Body of pancreas (tissue), 4 donors: Measurements from ENCODE around the gene CORIN. TPM values are rescaled to one million over a fixed set of nuclear protein-coding genes. Genes with fewer than 3 reads are reported as not detected.

ENCODE experiments used
- ATAC-seq: fragments of 150-250 bp; one replicate; pipeline ENCODE4 v1.9.1; 2016
- DNase-seq, 4 donors: peaks; one replicate each; pipeline ENCODE4 v3.0.0-alpha.2; 2019
- H3K27ac ChIP-seq, 4 donors: fragments of 200-600 bp; sonication (generic); 1 replicate in 3 of 4; 2 replicates in 1 of 4; pipeline versions ENCODE4 v1.5.1 to v1.6.1; 2016 to 2019; ENCODE audit warnings: mild to moderate bottlenecking in 1 of 4, mixed read lengths in 1 of 4, moderate library complexity in 1 of 4
- H3K27me3 ChIP-seq, 2 donors: fragments of 200-600 bp; sonication (generic); one replicate each; pipeline ENCODE4 v1.6.0; 2016; ENCODE audit warnings: mild to moderate bottlenecking in 1 of 2
- H3K36me3 ChIP-seq, 2 donors: fragments of 200-600 bp; sonication (generic); replicated peaks in 1 of 2; 2 replicates each; pipeline ENCODE4 v1.5.1; 2016; ENCODE audit warnings: low read depth in 2 of 2; ENCODE audit not compliant: insufficient read depth in 1 of 2
- H3K4me1 ChIP-seq: fragments of 200-600 bp; sonication (generic); one replicate; pipeline ENCODE4 v1.6.0; 2016
- H3K4me3 ChIP-seq, 2 donors: fragments of 200-600 bp; sonication (generic); 1 replicate in 1 of 2; 2 replicates in 1 of 2; pipeline ENCODE4 v1.5.1; 2016 to 2019
- H3K9me3 ChIP-seq, 3 donors: fragments of 200-600 bp; sonication (generic); 1 replicate in 2 of 3; 2 replicates in 1 of 3; pipeline ENCODE4 v1.5.1; 2016
- CTCF ChIP-seq, 7 experiments: fragments of 450-650 bp in 4 of 7; fragments of 200-600 bp in 3 of 7; sonication (generic) in 3 of 7; IDR thresholded peaks; one replicate each; pipeline ENCODE4 v1.5.1; 2016 to 2019; ENCODE audit warnings: antibody characterized with exemption in 7 of 7
- POLR2A ChIP-seq, 3 donors: fragments of 450-650 bp; IDR thresholded peaks; one replicate each; pipeline ENCODE4 v1.6.1; 2016; ENCODE audit warnings: antibody characterized with exemption in 3 of 3, mild to moderate bottlenecking in 2 of 3
- WGBS, 2 donors: methylation state at CpG; one replicate each; pipeline ENCODE4 v1.1.5; 2017; 5-methylcytosine and 5-hydroxymethylcytosine counted together
- intact Hi-C: fragments of 100-400 bp; cut with DNase I; formaldehyde crosslinking; loops from one replicate; pipeline ENCODE4 v1.15.1; 2023
- total RNA-seq, 2 donors: library from RNA; depleted of rRNA; stranded (reverse); fragments of >200 nt; gene quantifications; one replicate each; pipeline ENCODE4 v1.1.0, GENCODE V29; 2016

CORIN gene
- total RNA-seq, 2 donors from 2014 or later, result 0.33 to 1.3 TPM

- TF ChIP-seq CTCF (IDR thresholded peaks at IDR 0.05) (no peak), POLR2A (IDR thresholded peaks at IDR 0.05) (no peak)
- no peaks in the 10 kb centered on the region for H3K4me1 ChIP-seq
- 88 to 98% methylated on average over 3 of the region's 3 CpGs for WGBS, 2 donors
- no peak for ATAC-seq
- DNase-seq, result no peak
- no peaks in the 10 kb centered on the region for H3K9me3 ChIP-seq
- H3K27ac ChIP-seq, result no peak overlapping the region
- H3K4me3 ChIP-seq, result no peak overlapping the region
- peaks cover 0 to 24% of the 10 kb centered on the region in 2 donors for H3K36me3 ChIP-seq
- intact Hi-C loops, result no loop called here
- no peaks in the 10 kb centered on the region for H3K27me3 ChIP-seq
Measured at GRCh38 chr4:47873877-47874541, 36.1 kb upstream of the CORIN start.

- no peak overlapping the region for H3K4me3 ChIP-seq
- no peak overlapping the region for H3K27ac ChIP-seq
- H3K36me3 ChIP-seq, result no peaks in the 10 kb centered on the region
- DNase-seq, result no peak
- H3K27me3 ChIP-seq, result no peaks in the 10 kb centered on the region
- no peak for ATAC-seq
- intact Hi-C loops, result no loop called here
- H3K4me1 ChIP-seq, result no peaks in the 10 kb centered on the region
- no peak for TF ChIP-seq CTCF (IDR thresholded peaks at IDR 0.05)
- TF ChIP-seq POLR2A (IDR thresholded peaks at IDR 0.05), result no peak
- WGBS, 2 donors, result 74 to 91% methylated on average over 4 of the region's 4 CpGs
- H3K9me3 ChIP-seq, result no peaks in the 10 kb centered on the region
Measured at GRCh38 chr4:47863486-47863885, 25.6 kb upstream of the CORIN start.

GRCh38 chr4:47862297-47862696 is 24.4 kb upstream of the CORIN start:
- H3K4me1 ChIP-seq, result no peaks in the 10 kb centered on the region
- 90 to 93% methylated on average over 3 of the region's 3 CpGs for WGBS, 2 donors
- ATAC-seq (no peak), DNase-seq (no peak)
- H3K9me3 ChIP-seq, result no peaks in the 10 kb centered on the region
- H3K4me3 ChIP-seq, result no peak overlapping the region
- no peaks in the 10 kb centered on the region for H3K36me3 ChIP-seq
- intact Hi-C loops, result no loop called here
- no peak for TF ChIP-seq CTCF (IDR thresholded peaks at IDR 0.05)
- TF ChIP-seq POLR2A (IDR thresholded peaks at IDR 0.05), result no peak
- H3K27ac ChIP-seq, result no peak overlapping the region
- H3K27me3 ChIP-seq, result no peaks in the 10 kb centered on the region

GRCh38 chr4:47860305-47860704 is 22.4 kb upstream of the CORIN start:
- Histone ChIP-seq H3K27me3 (no peaks in the 10 kb centered on the region), H3K4me1 (no peaks in the 10 kb centered on the region), H3K36me3 (no peaks in the 10 kb centered on the region), H3K9me3 (no peaks in the 10 kb centered on the region), H3K4me3 (no peak overlapping the region), H3K27ac (no peak overlapping the region)
- ATAC-seq (no peak), DNase-seq (no peak)
- no peak for TF ChIP-seq CTCF (IDR thresholded peaks at IDR 0.05)
- TF ChIP-seq POLR2A (IDR thresholded peaks at IDR 0.05), result no peak
- intact Hi-C loops, result no loop called here
- WGBS, 2 donors, result 97 to 98% methylated on average over 1 of the region's 1 CpG

- H3K9me3 ChIP-seq, result no peaks in the 10 kb centered on the region
- H3K4me1 ChIP-seq, result no peaks in the 10 kb centered on the region
- no peak overlapping the region for H3K4me3 ChIP-seq
- intact Hi-C loops, result no loop called here
- WGBS, 2 donors, result 82 to 87% methylated on average over 2 of the region's 2 CpGs
- H3K27ac ChIP-seq, result no peak overlapping the region
- H3K36me3 ChIP-seq, result peaks cover 0 to 2% of the 10 kb centered on the region in 2 donors
- DNase-seq (no peak), ATAC-seq (no peak)
- no peaks in the 10 kb centered on the region for H3K27me3 ChIP-seq
- TF ChIP-seq CTCF (IDR thresholded peaks at IDR 0.05), result no peak
- no peak for TF ChIP-seq POLR2A (IDR thresholded peaks at IDR 0.05)
Measured at GRCh38 chr4:47858006-47858405, 20.1 kb upstream of the CORIN start.
